ENCODE data around the gene DPH6.
A peak's percentile ranks its signal among the peaks of the same experiment; 100 is the strongest.
"Not testable (repeated sequence)": the region's sequence is repeated elsewhere in the genome, so short reads cannot be mapped to it uniquely, and the experiment has no call there.

Gene DPH6

GRCh38 chr15:35545824-35546510 is at the start of gene DPH6:
Gene DPH6, minus strand, starts transcription at chr15:35546165. Its CDS starts 24 bp downstream, at chr15:35546141.
- DNase-seq: peak; percentile 91

DNA sequence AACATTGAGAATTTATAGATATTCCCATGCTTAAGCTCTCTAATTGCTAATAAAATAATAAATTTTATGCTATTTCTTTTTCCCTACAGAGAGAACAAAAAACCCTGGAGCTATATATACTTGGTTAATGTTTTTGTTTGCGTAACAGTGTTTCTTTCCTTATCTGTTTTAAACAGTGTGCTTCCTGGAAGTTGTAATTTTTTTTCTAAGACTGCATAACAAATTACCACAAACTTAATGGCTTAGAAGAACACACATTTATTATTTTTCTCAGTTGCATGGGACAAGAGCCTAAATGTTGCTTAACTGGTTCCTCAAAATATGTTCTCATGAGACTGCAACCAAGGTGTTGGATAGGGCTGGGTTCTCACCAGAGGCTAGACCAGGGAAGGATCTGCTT is 49.7 kb upstream of the DPH6 start:
- no peak for DNase-seq

DNA sequence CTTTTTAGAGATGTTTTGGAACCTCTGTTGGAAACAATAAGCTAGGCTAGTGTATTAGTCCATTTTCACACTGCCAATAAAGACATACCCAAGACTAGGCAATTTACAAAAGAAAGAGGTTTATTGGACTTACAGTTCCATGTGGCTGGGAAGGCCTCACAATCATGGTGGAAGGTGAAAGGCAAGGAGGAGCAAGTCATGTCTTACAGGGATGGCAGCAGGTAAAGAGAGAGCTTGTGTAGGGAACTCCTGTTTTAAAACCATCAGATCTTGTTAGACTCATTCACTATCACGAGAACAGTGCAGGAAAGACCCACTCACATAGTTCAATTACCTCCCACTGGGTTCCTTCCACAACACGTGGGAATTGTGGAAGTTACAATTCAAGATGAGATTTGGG is 46.0 kb upstream of the DPH6 start:
- DNase-seq: not testable (repeated sequence)

GRCh38 chr15:35583863-35584528 is 38.0 kb upstream of the DPH6 start:
- DNase-seq: no peak

DNA sequence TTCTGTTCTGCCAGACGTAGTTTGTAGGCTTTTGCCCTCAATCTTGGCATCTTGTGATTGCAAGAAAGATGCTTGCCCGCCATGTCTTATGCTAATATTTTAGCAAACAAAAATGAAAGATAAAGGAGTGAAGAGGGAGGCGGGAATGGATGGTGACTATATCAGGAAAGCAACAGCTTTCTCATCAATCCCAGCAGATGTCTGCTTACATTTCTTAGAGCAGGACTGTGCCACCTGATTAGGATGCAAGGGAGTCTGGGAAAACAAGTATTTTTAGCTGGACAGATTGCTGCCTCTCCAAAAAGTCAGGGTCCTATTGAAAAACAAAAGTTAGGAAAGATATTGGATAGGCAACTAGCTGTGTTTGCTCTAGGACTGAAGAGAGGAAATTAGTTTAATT is 34.6 kb upstream of the DPH6 start:
- DNase-seq: no peak

GRCh38 chr15:35567392-35567791 is 21.4 kb upstream of the DPH6 start:
- no peak for DNase-seq

GRCh38 chr15:35566991-35567390 is 21.0 kb upstream of the DPH6 start:
- DNase-seq: no peak

DNA sequence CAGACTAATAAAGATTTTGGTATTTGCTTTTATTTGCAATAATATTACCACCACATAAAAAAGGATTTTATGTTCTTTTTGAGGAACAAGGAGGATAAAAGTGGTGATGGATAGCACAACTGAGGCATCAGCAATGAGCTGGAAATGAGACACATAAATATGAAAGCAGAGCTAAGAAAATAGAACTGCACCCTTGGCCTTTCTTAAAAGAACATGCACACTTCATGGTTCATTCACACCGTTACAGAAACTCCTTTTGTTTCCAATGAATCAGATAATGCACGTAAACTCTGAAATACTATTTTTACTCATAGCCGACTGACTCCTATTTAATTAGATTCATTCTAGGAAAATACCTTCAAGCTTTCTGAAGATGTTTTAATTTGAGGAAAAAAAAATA is 19.9 kb upstream of the DPH6 start:
- no peak for DNase-seq

GRCh38 chr15:35562641-35563040 is 16.7 kb upstream of the DPH6 start:
- no peak for DNase-seq

GRCh38 chr15:35561308-35561707 is 15.3 kb upstream of the DPH6 start:
- no peak for DNase-seq

DNA sequence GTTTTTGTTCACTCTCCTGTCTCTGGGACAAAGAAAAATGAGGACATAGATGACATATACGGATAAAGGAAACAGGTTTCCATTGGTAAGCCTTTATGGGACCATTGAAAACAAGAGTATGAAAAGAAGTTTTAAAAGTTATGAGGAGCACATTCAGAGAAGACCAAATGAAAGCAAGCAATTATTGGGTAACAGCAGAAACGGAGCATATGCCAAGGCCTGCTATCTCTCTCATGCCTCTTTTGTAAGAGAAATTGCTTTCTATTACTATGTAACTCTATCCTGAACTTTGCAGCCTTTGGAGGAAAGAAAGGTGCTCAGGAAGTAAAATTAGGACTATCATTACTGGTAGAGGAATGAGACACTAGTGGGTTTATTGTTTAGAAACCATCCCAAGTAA is 14.9 kb upstream of the DPH6 start:
- DNase-seq: no peak

DNA sequence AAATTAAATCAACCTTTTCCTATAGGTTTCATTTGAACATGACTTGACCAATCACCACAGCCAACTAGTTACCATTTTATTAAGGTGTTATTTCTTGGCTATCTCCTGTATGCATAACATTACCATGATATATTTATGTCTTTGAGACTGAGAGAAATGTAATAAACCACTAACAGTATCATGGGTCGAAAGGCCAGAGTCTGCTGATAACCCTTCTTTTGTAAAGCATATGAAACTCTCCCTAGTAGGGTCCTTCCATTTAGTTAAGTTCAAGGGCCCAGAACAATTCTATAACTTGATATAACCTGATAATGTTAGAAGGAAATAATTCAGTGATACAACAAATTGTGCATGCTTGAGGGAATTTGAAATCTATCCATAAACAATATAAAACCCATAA is 14.3 kb upstream of the DPH6 start:
- no peak for DNase-seq

GRCh38 chr15:35559683-35560082 is 13.7 kb upstream of the DPH6 start:
- DNase-seq: no peak

GRCh38 chr15:35557544-35557943 is 11.6 kb upstream of the DPH6 start:
- DNase-seq: no peak

GRCh38 chr15:35557012-35557411 is 11.0 kb upstream of the DPH6 start:
- DNase-seq: no peak

- no peak for DNase-seq
Measured at GRCh38 chr15:35555244-35555643, 9.3 kb upstream of the DPH6 start.

- no peak for DNase-seq
Measured at GRCh38 chr15:35550957-35551356, 5.0 kb upstream of the DPH6 start.

GRCh38 chr15:35549567-35549966 is 3.6 kb upstream of the DPH6 start:
- no peak for DNase-seq

GRCh38 chr15:35548435-35548834 is 2.5 kb upstream of the DPH6 start:
- DNase-seq: no peak

- DNase-seq: no peak
Measured at GRCh38 chr15:35547775-35548364, 1.9 kb upstream of the DPH6 start.

- DNase-seq: peak; percentile 13
Measured at GRCh38 chr15:35546511-35547381, 781 bp upstream of the DPH6 start.

DNA sequence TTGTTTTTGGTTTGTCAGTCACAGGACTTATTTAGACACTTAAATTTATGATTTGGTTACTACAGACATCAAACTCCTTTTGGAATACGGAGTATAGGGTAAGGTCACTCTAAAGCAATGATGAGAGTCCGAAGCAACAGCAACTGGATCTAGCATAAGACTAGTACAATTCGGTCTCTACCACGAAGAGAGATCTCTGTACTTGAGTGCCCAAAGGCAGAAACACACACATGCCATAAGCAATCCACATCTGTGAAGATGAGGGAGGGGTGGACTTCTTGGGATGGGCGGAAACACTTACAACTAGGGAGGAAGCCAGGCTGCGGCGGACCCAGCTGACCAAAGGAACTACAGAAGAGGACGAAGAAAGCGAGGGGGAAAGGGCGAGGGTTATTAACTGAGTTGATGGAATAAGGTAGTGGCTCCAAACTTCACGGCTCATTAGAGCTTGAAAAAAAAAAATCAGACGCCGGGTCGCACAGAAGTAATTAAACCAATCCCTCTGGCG is 595 bp downstream of the DPH6 start:
- no peak for DNase-seq

DNA sequence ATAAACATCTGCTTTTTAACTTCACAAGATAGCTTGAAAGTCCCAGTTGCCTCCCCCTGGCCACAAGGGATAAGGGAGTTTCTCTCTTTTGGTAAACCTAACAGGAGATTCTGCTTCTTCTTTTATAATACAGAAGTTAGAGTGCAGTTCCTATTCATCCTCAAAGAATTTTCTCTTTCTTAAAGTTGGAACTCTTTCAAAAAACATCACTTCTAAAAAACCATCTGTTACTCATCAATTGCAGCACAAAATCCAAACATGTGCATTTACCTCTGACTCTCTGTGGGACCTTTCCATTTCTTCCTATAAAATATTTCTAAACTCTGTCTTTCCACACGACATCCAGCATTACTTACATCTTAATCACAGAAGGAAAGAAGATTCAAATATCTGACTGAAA is 5.1 kb downstream of the DPH6 start:
- no peak for DNase-seq
